ENCODE measurements around the gene GLDN. TPM values are rescaled to one million over a fixed set of nuclear protein-coding genes. Genes with fewer than 3 reads are reported as not detected.

The GLDN gene
- total and polyA plus RNA-seq, 10 of the 15 experiments (the other 5 are each of a cell fraction or from before 2014, with no cell fraction given) = 0.13 TPM; not detected in 9

- Histone ChIP-seq H3K27ac (ENCODE audit: control insufficient read depth, insufficient read depth) (no peak overlapping the region), H3K4me1 (ENCODE audit: control insufficient read depth, insufficient read depth, low read length) (no peaks in the 10 kb centered on the region), H4K20me1 (ENCODE audit: control insufficient read depth, insufficient read depth) (no peaks in the 10 kb centered on the region), H3K9me3 (replicated peaks; ENCODE audit: control insufficient read depth, insufficient read depth, low read length) (no peaks in the 10 kb centered on the region), H3K4me3 (no peak overlapping the region), H3K79me2 (ENCODE audit: control insufficient read depth, insufficient read depth, low read length) (no peaks in the 10 kb centered on the region), H3K9ac (ENCODE audit: control insufficient read depth, insufficient read depth, low read length) (no peak overlapping the region), H3K27me3 (replicated peaks in 1 of 2; ENCODE audit: control insufficient read depth in 2 of 2, insufficient read depth in 2 of 2, low read length in 1 of 2) (peaks cover 0 to 8% of the 10 kb centered on the region in 2 experiments; a peak in 2 of 4 replicates), H3K36me3 (ENCODE audit: control insufficient read depth in 2 of 2, insufficient read depth in 2 of 2, low read length in 1 of 2) (no peaks in the 10 kb centered on the region), H2AFZ (ENCODE audit: control insufficient read depth, low read depth, low read length) (no peak overlapping the region), H3K4me2 (ENCODE audit: control insufficient read depth, insufficient read depth) (no peak overlapping the region)
- no peak for FAIRE-seq
- intact Hi-C loops (cut with micrococcal nuclease; ENCODE audit: unreplicated experiment) (no loop called here), in situ Hi-C loops (cut with MboI) (no loop called here)
- BruUV-seq (replicated peaks) = no TSS peak
- WGBS (ENCODE audit: insufficient coverage, insufficient replicate concordance, low lambda C conversion rate, missing lambda C conversion rate) = 43% methylated on average over 10 of the region's 10 CpGs
- RAD21 ChIA-PET (ENCODE audit: unreplicated experiment) = no interaction called here
- CTCF ChIA-PET = no interaction called here
- no peak for DNase-seq (ENCODE audit: low read depth, low spot score)
- POLR2A ChIA-PET = no interaction called here
- ATAC-seq = no peak
- SMC1A ChIA-PET (ENCODE audit: uncharacterized antibody, unreplicated experiment) = no interaction called here
- TF ChIP-seq PKNOX1 (IDR thresholded peaks at IDR 0.05) = no peak
- no peak for TF ChIP-seq JUNB (IDR thresholded peaks at IDR 0.05)
- TF ChIP-seq PRDM15 (CRISPR knock-in tag; IDR thresholded peaks at IDR 0.05) = no peak
- no peak for TF ChIP-seq ZNF622 (IDR thresholded peaks at IDR 0.05)
- no peak for TF ChIP-seq ATF7 (IDR thresholded peaks at IDR 0.05; ENCODE audit: low read depth)
- TF ChIP-seq MEF2A (IDR thresholded peaks at IDR 0.05; ENCODE audit: insufficient read depth, low read depth, low read length) = no peak
- TF ChIP-seq TCF7 (IDR thresholded peaks at IDR 0.05; ENCODE audit: borderline replicate concordance) = no peak
- no peak for TF ChIP-seq RB1 (IDR thresholded peaks at IDR 0.05; ENCODE audit: borderline replicate concordance)
- no peak for TF ChIP-seq CEBPB (IDR thresholded peaks at IDR 0.05; ENCODE audit: borderline replicate concordance in 1 of 2, low read depth in 2 of 2, low read length in 2 of 2)
- no peak for TF ChIP-seq BRCA1 (IDR thresholded peaks at IDR 0.05; ENCODE audit: low read depth, low read length)
- TF ChIP-seq RAD21 (IDR thresholded peaks at IDR 0.05; ENCODE audit: insufficient read depth, low read depth, low read length) = no peak
- TF ChIP-seq HDAC2 (IDR thresholded peaks at IDR 0.05) = no peak
- no peak for TF ChIP-seq E2F4 (IDR thresholded peaks at IDR 0.05; ENCODE audit: low read depth, low read length)
- no peak for TF ChIP-seq E2F8 (IDR thresholded peaks at IDR 0.05; ENCODE audit: low read depth, partially characterized antibody)
- no peak for TF ChIP-seq SREBF1 (IDR thresholded peaks at IDR 0.05; ENCODE audit: low read length)
Measured at GRCh38 chr15:51314391-51315337, 26.8 kb upstream of the GLDN start.
